ENCODE data around the gene ATP11A. TPM values are rescaled to one million over a fixed set of nuclear protein-coding genes. Genes with fewer than 3 reads are reported as not detected.

Gene ATP11A
- total RNA-seq, 5 donors from 2014 or later (not counting 1 experiment from before 2014, with no cell fraction given): 35.7 to 57.1 (median 48.5) TPM

- Mint-ChIP-seq H3K4me3 (no peak overlapping the region), H3K27me3 (no peaks in the 10 kb centered on the region), H3K36me3 (peaks cover 64% of the 10 kb centered on the region), H3K9me3 (no peaks in the 10 kb centered on the region), H3K4me1 (no peaks in the 10 kb centered on the region), H3K27ac (no peak overlapping the region)
- no peak for ATAC-seq (replicated peaks in 1 of 4)
- CTCF ChIA-PET: no interaction called here
- H3K4me1 ChIP-seq (ENCODE audit: control insufficient read depth in 1 of 2, extremely low read depth in 1 of 2, insufficient read depth in 2 of 2, low read length in 2 of 2): no peaks in the 10 kb centered on the region
- no peaks in the 10 kb centered on the region for H3K9me3 ChIP-seq
- peaks cover 19 to 85% of the 10 kb centered on the region in 2 donors for H3K36me3 ChIP-seq (ENCODE audit: control insufficient read depth in 2 of 2, extremely low read depth in 1 of 2, insufficient read depth in 1 of 2, low read length in 1 of 2)
- DNase-seq: no peak
- no peaks in the 10 kb centered on the region for H3K27me3 ChIP-seq (replicated peaks in 1 of 2; ENCODE audit: control insufficient read depth in 2 of 2, extremely low read depth in 1 of 2, insufficient read depth in 2 of 2, low read length in 1 of 2)
- WGBS (ENCODE audit: insufficient coverage): 95% methylated on average over 24 of the region's 25 CpGs
- no peak overlapping the region for H3K4me3 ChIP-seq (ENCODE audit: control insufficient read depth in 1 of 2, extremely low read depth in 1 of 2, low read length in 1 of 2)
- POLR2A ChIA-PET: no interaction called here
- no peak overlapping the region for H3K27ac ChIP-seq (ENCODE audit: low read length)
Observed at GRCh38 chr13:112833551-112834257, 143.9 kb downstream of the ATP11A start.

- H3K4me1 Mint-ChIP-seq: no peaks in the 10 kb centered on the region
- WGBS (ENCODE audit: insufficient coverage): 98% methylated on average over 16 of the region's 16 CpGs
- no peak for ATAC-seq (replicated peaks in 1 of 4)
Observed at GRCh38 chr13:112835344-112835743, 145.5 kb downstream of the ATP11A start.

GRCh38 chr13:112835796-112836195, 146.0 kb downstream of the ATP11A start:
- Mint-ChIP-seq H3K36me3 (peaks cover 62% of the 10 kb centered on the region), H3K27ac (no peak overlapping the region), H3K9me3 (no peaks in the 10 kb centered on the region), H3K4me1 (no peaks in the 10 kb centered on the region), H3K27me3 (no peaks in the 10 kb centered on the region), H3K4me3 (no peak overlapping the region)
- CTCF ChIA-PET: no interaction called here
- no peaks in the 10 kb centered on the region for H3K9me3 ChIP-seq
- WGBS (ENCODE audit: insufficient coverage): 97% methylated on average over 6 of the region's 10 CpGs
- DNase-seq: no peak
- POLR2A ChIA-PET: no interaction called here
- peaks cover 27 to 84% of the 10 kb centered on the region in 2 donors for H3K36me3 ChIP-seq (ENCODE audit: control insufficient read depth in 2 of 2, extremely low read depth in 1 of 2, insufficient read depth in 1 of 2, low read length in 1 of 2)
- no peaks in the 10 kb centered on the region for H3K27me3 ChIP-seq (replicated peaks in 1 of 2; ENCODE audit: control insufficient read depth in 2 of 2, extremely low read depth in 1 of 2, insufficient read depth in 2 of 2, low read length in 1 of 2)
- H3K4me1 ChIP-seq (ENCODE audit: control insufficient read depth in 1 of 2, extremely low read depth in 1 of 2, insufficient read depth in 2 of 2, low read length in 2 of 2): no peaks in the 10 kb centered on the region
- no peak overlapping the region for H3K4me3 ChIP-seq (ENCODE audit: control insufficient read depth in 1 of 2, extremely low read depth in 1 of 2, low read length in 1 of 2)
- no peak overlapping the region for H3K27ac ChIP-seq (ENCODE audit: low read length)
- ATAC-seq (replicated peaks in 1 of 4): no peak

More at GRCh38 chr13:112835344-112835743, 145.5 kb downstream of the ATP11A start:
- Mint-ChIP-seq H3K27me3 (no peaks in the 10 kb centered on the region), H3K27ac (no peak overlapping the region), H3K36me3 (peaks cover 64% of the 10 kb centered on the region), H3K9me3 (no peaks in the 10 kb centered on the region), H3K4me3 (no peak overlapping the region)
- no peak for DNase-seq
- Histone ChIP-seq H3K36me3 (ENCODE audit: control insufficient read depth in 2 of 2, extremely low read depth in 1 of 2, insufficient read depth in 1 of 2, low read length in 1 of 2) (peaks cover 27 to 88% of the 10 kb centered on the region in 2 donors), H3K4me3 (ENCODE audit: control insufficient read depth in 1 of 2, extremely low read depth in 1 of 2, low read length in 1 of 2) (no peak overlapping the region), H3K9me3 (no peaks in the 10 kb centered on the region), H3K27me3 (replicated peaks in 1 of 2; ENCODE audit: control insufficient read depth in 2 of 2, extremely low read depth in 1 of 2, insufficient read depth in 2 of 2, low read length in 1 of 2) (no peaks in the 10 kb centered on the region), H3K4me1 (ENCODE audit: control insufficient read depth in 1 of 2, extremely low read depth in 1 of 2, insufficient read depth in 2 of 2, low read length in 2 of 2) (no peaks in the 10 kb centered on the region), H3K27ac (ENCODE audit: low read length) (no peak overlapping the region)
- ChIA-PET CTCF (no interaction called here), POLR2A (no interaction called here)

- Histone ChIP-seq H3K36me3 (ENCODE audit: control insufficient read depth in 2 of 2, extremely low read depth in 1 of 2, insufficient read depth in 1 of 2, low read length in 1 of 2) (peaks cover 20 to 74% of the 10 kb centered on the region in 2 donors), H3K27me3 (replicated peaks in 1 of 2; ENCODE audit: control insufficient read depth in 2 of 2, extremely low read depth in 1 of 2, insufficient read depth in 2 of 2, low read length in 1 of 2) (no peaks in the 10 kb centered on the region), H3K4me1 (ENCODE audit: control insufficient read depth in 1 of 2, extremely low read depth in 1 of 2, insufficient read depth in 2 of 2, low read length in 2 of 2) (no peaks in the 10 kb centered on the region), H3K9me3 (no peaks in the 10 kb centered on the region), H3K27ac (ENCODE audit: low read length) (no peak overlapping the region), H3K4me3 (ENCODE audit: control insufficient read depth in 1 of 2, extremely low read depth in 1 of 2, low read length in 1 of 2) (no peak overlapping the region)
- Mint-ChIP-seq H3K36me3 (peaks cover 53% of the 10 kb centered on the region), H3K9me3 (no peaks in the 10 kb centered on the region), H3K27ac (no peak overlapping the region), H3K27me3 (no peaks in the 10 kb centered on the region), H3K4me3 (no peak overlapping the region), H3K4me1 (no peaks in the 10 kb centered on the region)
- ChIA-PET POLR2A (no interaction called here), CTCF (no interaction called here)
- DNase-seq (no peak), ATAC-seq (replicated peaks in 1 of 4) (no peak)
- 94% methylated on average over 10 of the region's 12 CpGs for WGBS (ENCODE audit: insufficient coverage)
Observed at GRCh38 chr13:112836940-112837339, 147.1 kb downstream of the ATP11A start.

- no peak overlapping the region for H3K27ac Mint-ChIP-seq
- CTCF ChIA-PET: no interaction called here
- H3K4me1 Mint-ChIP-seq: no peaks in the 10 kb centered on the region
- no peaks in the 10 kb centered on the region for H3K9me3 Mint-ChIP-seq
- WGBS (ENCODE audit: insufficient coverage): 97% methylated on average over 19 of the region's 26 CpGs
- peaks cover 53% of the 10 kb centered on the region for H3K36me3 Mint-ChIP-seq
- Histone ChIP-seq H3K27ac (ENCODE audit: low read length) (no peak overlapping the region), H3K9me3 (no peaks in the 10 kb centered on the region), H3K36me3 (ENCODE audit: control insufficient read depth in 2 of 2, extremely low read depth in 1 of 2, insufficient read depth in 1 of 2, low read length in 1 of 2) (peaks cover 18 to 68% of the 10 kb centered on the region in 2 donors), H3K4me1 (ENCODE audit: control insufficient read depth in 1 of 2, extremely low read depth in 1 of 2, insufficient read depth in 2 of 2, low read length in 2 of 2) (no peaks in the 10 kb centered on the region), H3K4me3 (ENCODE audit: control insufficient read depth in 1 of 2, extremely low read depth in 1 of 2, low read length in 1 of 2) (no peak overlapping the region), H3K27me3 (replicated peaks in 1 of 2; ENCODE audit: control insufficient read depth in 2 of 2, extremely low read depth in 1 of 2, insufficient read depth in 2 of 2, low read length in 1 of 2) (no peaks in the 10 kb centered on the region)
- DNase-seq (no peak), ATAC-seq (replicated peaks in 1 of 4) (no peak)
- POLR2A ChIA-PET: no interaction called here
- no peak overlapping the region for H3K4me3 Mint-ChIP-seq
- H3K27me3 Mint-ChIP-seq: no peaks in the 10 kb centered on the region
Observed at GRCh38 chr13:112837371-112838037, 147.7 kb downstream of the ATP11A start.

- Histone ChIP-seq H3K4me1 (ENCODE audit: control insufficient read depth in 1 of 2, extremely low read depth in 1 of 2, insufficient read depth in 2 of 2, low read length in 2 of 2) (no peaks in the 10 kb centered on the region), H3K36me3 (ENCODE audit: control insufficient read depth in 2 of 2, extremely low read depth in 1 of 2, insufficient read depth in 1 of 2, low read length in 1 of 2) (peaks cover 18 to 61% of the 10 kb centered on the region in 2 donors), H3K27ac (ENCODE audit: low read length) (no peak overlapping the region), H3K27me3 (replicated peaks in 1 of 2; ENCODE audit: control insufficient read depth in 2 of 2, extremely low read depth in 1 of 2, insufficient read depth in 2 of 2, low read length in 1 of 2) (no peaks in the 10 kb centered on the region), H3K4me3 (ENCODE audit: control insufficient read depth in 1 of 2, extremely low read depth in 1 of 2, low read length in 1 of 2) (no peak overlapping the region), H3K9me3 (no peaks in the 10 kb centered on the region)
- 95% methylated on average over 32 of the region's 35 CpGs for WGBS (ENCODE audit: insufficient coverage)
- peaks cover 0 to 1% (median 0%) of the 10 kb centered on the region in 3 donors for H3K4me1 Mint-ChIP-seq
- H3K27me3 Mint-ChIP-seq: no peaks in the 10 kb centered on the region
- H3K4me3 Mint-ChIP-seq: no peak overlapping the region
- H3K36me3 Mint-ChIP-seq: peaks cover 54% of the 10 kb centered on the region
- ATAC-seq (replicated peaks in 1 of 4): no peak
- H3K27ac Mint-ChIP-seq: no peak overlapping the region
- no peak for DNase-seq
- no peaks in the 10 kb centered on the region for H3K9me3 Mint-ChIP-seq
- ChIA-PET CTCF (no interaction called here), POLR2A (no interaction called here)
Observed at GRCh38 chr13:112838038-112838841, 148.4 kb downstream of the ATP11A start.

Data from T-cell (primary cell).